ENCODE results near the gene GALNT9. TPM values are rescaled to one million over a fixed set of nuclear protein-coding genes. Genes with fewer than 3 reads are reported as not detected.

GALNT9 gene
- total and polyA plus RNA-seq, 7 experiments from 2014 or later: not detected

DNA sequence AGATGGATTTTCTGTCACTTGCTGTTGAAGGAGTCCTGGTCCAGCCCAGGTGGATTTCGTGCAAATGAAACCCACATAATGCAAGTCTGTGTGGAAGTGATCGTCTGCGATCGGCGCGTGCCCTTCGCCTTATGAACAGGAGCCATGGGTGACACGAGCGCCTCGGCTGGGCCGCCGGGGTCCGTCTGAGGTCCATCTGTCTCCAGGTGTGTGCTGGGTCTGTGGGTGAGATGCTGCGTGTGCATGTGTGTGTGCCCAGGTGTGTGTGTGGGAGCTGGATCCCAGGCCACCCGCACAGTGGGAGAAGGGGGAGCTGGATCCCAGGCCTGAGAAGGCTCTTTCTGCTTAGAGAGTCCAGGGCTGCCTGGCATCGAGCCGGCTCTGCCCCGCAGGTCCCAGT is 53.8 kb downstream of the GALNT9 start:
- ATAC-seq (no peak), DNase-seq (no peak)
- CTCF ChIA-PET: no interaction called here
- Histone ChIP-seq H3K4me1 (ENCODE audit: control insufficient read depth in 2 of 2, insufficient read depth in 2 of 2, low read length in 2 of 2) (no peaks in the 10 kb centered on the region), H3K27ac (ENCODE audit: low read depth, low read length) (no peak overlapping the region), H3K9me3 (ENCODE audit: control insufficient read depth in 2 of 3, low read length in 3 of 3) (no peaks in the 10 kb centered on the region), H3K4me3 (ENCODE audit: low read length) (no peak overlapping the region), H3K27me3 (ENCODE audit: control insufficient read depth in 2 of 2, insufficient read depth in 2 of 2, low read length in 2 of 2) (no peaks in the 10 kb centered on the region), H3K36me3 (ENCODE audit: control insufficient read depth in 2 of 3, insufficient read depth in 3 of 3, low read length in 3 of 3) (no peaks in the 10 kb centered on the region)
- Mint-ChIP-seq H3K9me3 (peaks cover 0 to 2% (median 0%) of the 10 kb centered on the region in 11 donors), H3K4me1 (peaks cover 0 to 5% (median 0%) of the 10 kb centered on the region in 7 donors), H3K4me3 (no peak overlapping the region), H3K36me3 (no peaks in the 10 kb centered on the region), H3K27ac (peak overlapping the region in 1 of 9 donors; percentile 51), H3K27me3 (peaks cover 0 to 31% (median 17%) of the 10 kb centered on the region in 5 donors)
- intact Hi-C loops (cut with micrococcal nuclease): no loop called here
- POLR2A ChIA-PET: no interaction called here

DNA sequence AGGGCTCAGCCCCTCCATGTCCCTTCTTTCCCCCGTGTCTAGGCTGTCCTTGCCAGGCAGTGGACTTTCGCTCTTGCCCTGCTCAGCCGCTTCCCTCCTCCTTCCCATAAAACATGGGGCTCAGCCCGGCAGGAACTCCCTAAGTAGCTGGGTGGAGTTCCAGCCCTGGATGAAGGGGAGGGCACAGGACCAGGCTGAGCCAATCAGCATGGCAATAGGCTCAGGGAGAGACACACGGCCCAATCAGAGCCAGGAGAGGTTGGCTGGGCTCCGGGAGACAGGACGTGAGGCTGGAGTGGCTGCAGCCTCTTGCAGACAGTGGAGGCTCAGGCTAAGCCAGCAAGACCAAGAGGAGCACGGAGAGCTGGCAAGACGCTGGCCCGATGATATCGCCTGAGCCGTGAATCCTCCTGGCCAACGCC is 54.3 kb downstream of the GALNT9 start:
- no peaks in the 10 kb centered on the region for H3K27me3 ChIP-seq (ENCODE audit: control insufficient read depth in 2 of 2, insufficient read depth in 2 of 2, low read length in 2 of 2)
- no peak for DNase-seq
- H3K36me3 ChIP-seq (ENCODE audit: control insufficient read depth in 2 of 3, insufficient read depth in 3 of 3, low read length in 3 of 3): no peaks in the 10 kb centered on the region
- no peaks in the 10 kb centered on the region for H3K9me3 ChIP-seq (ENCODE audit: control insufficient read depth in 2 of 3, low read length in 3 of 3)
- peaks cover 0 to 30% (median 14%) of the 10 kb centered on the region in 5 donors for H3K27me3 Mint-ChIP-seq
- intact Hi-C loops (cut with micrococcal nuclease): no loop called here
- no peak overlapping the region for H3K27ac ChIP-seq (ENCODE audit: low read depth, low read length)
- H3K4me1 Mint-ChIP-seq: peaks cover 0 to 5% (median 0%) of the 10 kb centered on the region in 7 donors
- no peak for ATAC-seq
- CTCF ChIA-PET: no interaction called here
- peaks cover 0 to 2% (median 0%) of the 10 kb centered on the region in 11 donors for H3K9me3 Mint-ChIP-seq
- H3K4me1 ChIP-seq (ENCODE audit: control insufficient read depth in 2 of 2, insufficient read depth in 2 of 2, low read length in 2 of 2): no peaks in the 10 kb centered on the region
- H3K4me3 Mint-ChIP-seq: no peak overlapping the region
- no peaks in the 10 kb centered on the region for H3K36me3 Mint-ChIP-seq
- H3K4me3 ChIP-seq (ENCODE audit: low read length): no peak overlapping the region
- no peak overlapping the region for H3K27ac Mint-ChIP-seq
- POLR2A ChIA-PET: no interaction called here

DNA sequence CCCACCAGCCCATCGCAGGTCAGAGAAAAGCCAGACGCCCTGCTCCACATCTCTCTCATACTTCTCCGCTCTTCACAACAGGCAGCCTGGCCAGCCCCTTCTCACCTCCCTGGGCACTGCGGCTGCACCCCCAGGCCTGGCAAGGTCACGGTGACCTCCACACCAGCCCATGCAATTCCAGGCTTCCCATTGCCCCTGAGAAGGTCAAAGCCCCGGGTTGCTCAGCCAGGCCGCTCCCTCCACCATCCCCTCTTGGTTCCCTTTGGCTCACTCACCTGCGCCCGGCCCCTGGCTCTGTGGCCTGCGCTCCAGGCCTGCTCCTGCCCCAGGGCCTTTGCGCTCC is 55.4 kb downstream of the GALNT9 start:
- H3K4me3 ChIP-seq (ENCODE audit: low read length): no peak overlapping the region
- no peaks in the 10 kb centered on the region for H3K36me3 ChIP-seq (ENCODE audit: control insufficient read depth in 2 of 3, insufficient read depth in 3 of 3, low read length in 3 of 3)
- Mint-ChIP-seq H3K27me3 (peaks cover 0 to 23% (median 8%) of the 10 kb centered on the region in 5 donors), H3K36me3 (no peaks in the 10 kb centered on the region), H3K9me3 (peaks cover 0 to 2% (median 0%) of the 10 kb centered on the region in 11 donors), H3K27ac (no peak overlapping the region), H3K4me3 (no peak overlapping the region), H3K4me1 (peaks cover 0 to 5% (median 0%) of the 10 kb centered on the region in 7 donors)
- H3K4me1 ChIP-seq (ENCODE audit: control insufficient read depth in 2 of 2, insufficient read depth in 2 of 2, low read length in 2 of 2): no peaks in the 10 kb centered on the region
- no peaks in the 10 kb centered on the region for H3K27me3 ChIP-seq (ENCODE audit: control insufficient read depth in 2 of 2, insufficient read depth in 2 of 2, low read length in 2 of 2)
- CTCF ChIA-PET: interaction anchor here (0.6 kb wide), 1 partner anchor 376 kb away, joined by 7 read pairs; no protein-coding TSS in a partner anchor
- intact Hi-C loops (cut with micrococcal nuclease): no loop called here
- H3K9me3 ChIP-seq (ENCODE audit: control insufficient read depth in 2 of 3, low read length in 3 of 3): no peaks in the 10 kb centered on the region
- H3K27ac ChIP-seq (ENCODE audit: low read depth, low read length): no peak overlapping the region
- DNase-seq (no peak), ATAC-seq (no peak)
- POLR2A ChIA-PET: no interaction called here

DNA sequence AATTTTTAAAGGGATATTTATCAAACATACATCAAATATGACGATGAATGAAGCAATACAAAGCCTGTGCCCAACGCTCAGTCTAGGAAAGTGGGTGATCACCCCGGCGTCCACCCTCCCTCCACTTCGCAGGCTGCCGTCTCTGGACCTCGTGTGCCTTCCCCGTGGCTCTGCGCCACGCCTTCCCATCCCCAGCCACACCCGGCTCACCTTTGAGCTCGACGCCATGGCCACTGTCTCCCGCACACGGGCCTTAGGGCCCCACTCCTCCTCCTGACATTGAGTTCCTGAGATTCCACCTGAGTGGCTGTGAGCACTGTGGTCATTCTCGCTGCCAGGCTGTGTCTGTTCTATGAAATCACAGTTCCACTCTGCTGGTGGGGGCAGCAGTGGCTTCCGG is 56.7 kb downstream of the GALNT9 start:
- H3K4me3 Mint-ChIP-seq: no peak overlapping the region
- peaks cover 0 to 2% (median 0%) of the 10 kb centered on the region in 11 donors for H3K9me3 Mint-ChIP-seq
- H3K9me3 ChIP-seq (ENCODE audit: control insufficient read depth in 2 of 3, low read length in 3 of 3): no peaks in the 10 kb centered on the region
- H3K36me3 ChIP-seq (ENCODE audit: control insufficient read depth in 2 of 3, insufficient read depth in 3 of 3, low read length in 3 of 3): no peaks in the 10 kb centered on the region
- ATAC-seq (no peak), DNase-seq (no peak)
- H3K36me3 Mint-ChIP-seq: no peaks in the 10 kb centered on the region
- no peak overlapping the region for H3K4me3 ChIP-seq (ENCODE audit: low read length)
- intact Hi-C loops (cut with micrococcal nuclease): no loop called here
- no peaks in the 10 kb centered on the region for H3K4me1 ChIP-seq (ENCODE audit: control insufficient read depth in 2 of 2, insufficient read depth in 2 of 2, low read length in 2 of 2)
- H3K27me3 ChIP-seq (ENCODE audit: control insufficient read depth in 2 of 2, insufficient read depth in 2 of 2, low read length in 2 of 2): no peaks in the 10 kb centered on the region
- no peak overlapping the region for H3K27ac Mint-ChIP-seq
- H3K27me3 Mint-ChIP-seq: peaks cover 0 to 19% (median 8%) of the 10 kb centered on the region in 5 donors
- H3K27ac ChIP-seq (ENCODE audit: low read depth, low read length): no peak overlapping the region
- peaks cover 0 to 5% (median 0%) of the 10 kb centered on the region in 7 donors for H3K4me1 Mint-ChIP-seq
- CTCF ChIA-PET: no interaction called here
- POLR2A ChIA-PET: no interaction called here

DNA sequence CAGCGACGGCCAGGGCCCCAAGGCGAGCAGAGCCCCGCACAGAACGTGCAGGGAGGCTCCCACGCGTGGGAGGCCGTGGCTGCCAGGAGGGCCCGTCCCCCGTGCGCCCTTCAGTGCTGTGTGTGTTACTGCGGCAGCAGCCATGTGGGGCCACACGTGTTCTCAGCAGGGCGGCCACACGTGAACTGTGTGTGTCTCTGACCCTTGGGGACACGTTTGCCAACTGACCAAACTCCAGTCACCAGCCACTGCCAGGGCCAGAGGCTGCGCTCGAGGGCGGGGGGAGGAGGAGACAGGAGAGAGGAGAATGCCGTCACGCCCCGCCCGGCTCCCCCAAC is 57.7 kb downstream of the GALNT9 start:
- Mint-ChIP-seq H3K4me1 (peaks cover 0 to 3% (median 0%) of the 10 kb centered on the region in 7 donors), H3K27me3 (peaks cover 0 to 14% (median 5%) of the 10 kb centered on the region in 5 donors), H3K9me3 (peaks cover 0 to 2% (median 0%) of the 10 kb centered on the region in 11 donors), H3K4me3 (no peak overlapping the region), H3K36me3 (no peaks in the 10 kb centered on the region), H3K27ac (no peak overlapping the region)
- no peak for ATAC-seq
- Histone ChIP-seq H3K27me3 (ENCODE audit: control insufficient read depth in 2 of 2, insufficient read depth in 2 of 2, low read length in 2 of 2) (no peaks in the 10 kb centered on the region), H3K4me3 (ENCODE audit: low read length) (no peak overlapping the region), H3K36me3 (ENCODE audit: control insufficient read depth in 2 of 3, insufficient read depth in 3 of 3, low read length in 3 of 3) (no peaks in the 10 kb centered on the region), H3K9me3 (ENCODE audit: control insufficient read depth in 2 of 3, low read length in 3 of 3) (no peaks in the 10 kb centered on the region), H3K27ac (ENCODE audit: low read depth, low read length) (no peak overlapping the region), H3K4me1 (ENCODE audit: control insufficient read depth in 2 of 2, insufficient read depth in 2 of 2, low read length in 2 of 2) (no peaks in the 10 kb centered on the region)
- POLR2A ChIA-PET: no interaction called here
- CTCF ChIA-PET: no interaction called here
- DNase-seq: no peak
- intact Hi-C loops (cut with micrococcal nuclease): no loop called here

DNA sequence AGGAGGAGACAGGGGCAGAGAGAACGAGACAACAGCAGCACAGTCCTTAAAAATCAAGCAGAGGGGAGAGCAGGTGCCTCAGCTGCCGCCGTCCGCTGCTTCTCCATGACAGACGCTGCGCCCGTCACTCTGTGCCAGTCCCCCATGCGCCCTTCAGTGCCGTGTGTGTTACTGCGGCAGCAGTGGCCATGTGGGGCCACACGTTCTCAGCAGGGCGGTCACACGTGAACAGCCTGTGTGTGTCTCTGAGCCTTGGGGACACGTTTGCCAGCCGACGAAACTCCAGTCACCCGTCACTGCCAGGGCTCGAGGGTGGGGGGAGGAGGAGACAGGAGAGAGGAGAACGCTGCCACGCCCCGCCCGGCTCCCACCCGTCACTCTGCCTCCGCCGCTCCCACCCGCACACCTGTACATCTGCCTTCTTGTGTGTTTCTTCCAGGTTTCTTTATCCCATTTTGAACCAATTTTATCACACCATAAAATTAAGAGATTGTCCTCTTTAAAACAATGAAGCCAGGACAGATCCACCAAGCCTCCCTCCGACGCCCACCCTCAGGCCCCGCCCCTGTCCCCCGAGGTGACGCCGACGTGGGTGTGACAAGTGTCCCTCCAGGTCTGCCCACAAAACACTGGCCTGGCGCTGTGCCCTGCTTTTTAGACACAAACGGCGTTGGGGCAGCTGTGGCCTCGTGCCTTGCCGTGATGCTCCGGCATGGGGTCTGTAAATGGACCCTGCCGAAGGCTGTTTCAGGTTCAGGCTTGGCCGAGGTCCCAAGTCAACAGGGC is 58.2 kb downstream of the GALNT9 start:
- ATAC-seq: no peak
- Mint-ChIP-seq H3K4me3 (no peak overlapping the region), H3K9me3 (peaks cover 0 to 2% (median 0%) of the 10 kb centered on the region in 11 donors), H3K27me3 (peaks cover 0 to 11% (median 0%) of the 10 kb centered on the region in 5 donors), H3K36me3 (no peaks in the 10 kb centered on the region), H3K27ac (no peak overlapping the region), H3K4me1 (no peaks in the 10 kb centered on the region)
- Histone ChIP-seq H3K4me1 (ENCODE audit: control insufficient read depth in 2 of 2, insufficient read depth in 2 of 2, low read length in 2 of 2) (no peaks in the 10 kb centered on the region), H3K9me3 (ENCODE audit: control insufficient read depth in 2 of 3, low read length in 3 of 3) (no peaks in the 10 kb centered on the region), H3K4me3 (ENCODE audit: low read length) (no peak overlapping the region), H3K36me3 (ENCODE audit: control insufficient read depth in 2 of 3, insufficient read depth in 3 of 3, low read length in 3 of 3) (no peaks in the 10 kb centered on the region), H3K27ac (ENCODE audit: low read depth, low read length) (no peak overlapping the region), H3K27me3 (ENCODE audit: control insufficient read depth in 2 of 2, insufficient read depth in 2 of 2, low read length in 2 of 2) (no peaks in the 10 kb centered on the region)
- intact Hi-C loops (cut with micrococcal nuclease): no loop called here
- ChIA-PET CTCF (no interaction called here), POLR2A (no interaction called here)
- DNase-seq: no peak

DNA sequence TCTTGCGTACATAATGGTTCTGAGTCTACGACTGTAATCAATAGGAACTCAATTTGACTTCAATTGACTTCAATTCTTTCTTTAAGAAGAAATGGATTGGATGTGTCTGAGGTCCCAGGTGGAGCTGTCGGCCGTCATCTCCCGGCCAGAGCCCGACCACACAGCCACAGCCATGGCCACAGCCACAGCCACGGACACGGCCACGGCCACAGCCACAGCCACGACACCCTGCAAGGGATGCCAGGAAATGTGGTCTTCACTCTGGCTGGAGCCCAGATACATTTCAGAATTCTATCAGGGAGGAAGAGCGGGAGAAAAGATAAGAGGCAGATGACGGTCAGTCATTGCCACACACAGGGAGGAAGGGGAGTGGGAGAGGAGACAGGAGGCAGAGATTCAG is 58.9 kb downstream of the GALNT9 start:
- Mint-ChIP-seq H3K36me3 (no peaks in the 10 kb centered on the region), H3K9me3 (peaks cover 0 to 2% (median 0%) of the 10 kb centered on the region in 11 donors), H3K27me3 (peaks cover 0 to 11% (median 0%) of the 10 kb centered on the region in 5 donors), H3K4me3 (no peak overlapping the region), H3K4me1 (no peaks in the 10 kb centered on the region), H3K27ac (no peak overlapping the region)
- Histone ChIP-seq H3K4me3 (ENCODE audit: low read length) (no peak overlapping the region), H3K27me3 (ENCODE audit: control insufficient read depth in 2 of 2, insufficient read depth in 2 of 2, low read length in 2 of 2) (no peaks in the 10 kb centered on the region), H3K27ac (ENCODE audit: low read depth, low read length) (no peak overlapping the region), H3K9me3 (ENCODE audit: control insufficient read depth in 2 of 3, low read length in 3 of 3) (no peaks in the 10 kb centered on the region), H3K4me1 (ENCODE audit: control insufficient read depth in 2 of 2, insufficient read depth in 2 of 2, low read length in 2 of 2) (no peaks in the 10 kb centered on the region), H3K36me3 (ENCODE audit: control insufficient read depth in 2 of 3, insufficient read depth in 3 of 3, low read length in 3 of 3) (no peaks in the 10 kb centered on the region)
- CTCF ChIA-PET: no interaction called here
- intact Hi-C loops (cut with micrococcal nuclease): no loop called here
- POLR2A ChIA-PET: no interaction called here
- no peak for DNase-seq
- no peak for ATAC-seq

Data from naive thymus-derived CD4-positive, alpha-beta T cell (primary cell).